B cell (primary cell): ENCODE measurements around the gene ZDHHC22.

ENCODE experiments used
- EZH2 ChIP-seq: IDR thresholded peaks from 2 replicates; pipeline ENCODE4 v1.6.1; 2012; ENCODE audit warnings: borderline replicate concordance, low read depth, mild to moderate bottlenecking, moderate library complexity, low read length; ENCODE audit not compliant: insufficient read depth, poor library complexity, severe bottlenecking
- TF ChIP-seq, protein P1 (sequence below): fragments of 200-600 bp; IDR thresholded peaks from one replicate; pipeline ENCODE4 v1.8.0; 2022; ENCODE audit warnings: antibody characterized with exemption, mild to moderate bottlenecking

DNA sequence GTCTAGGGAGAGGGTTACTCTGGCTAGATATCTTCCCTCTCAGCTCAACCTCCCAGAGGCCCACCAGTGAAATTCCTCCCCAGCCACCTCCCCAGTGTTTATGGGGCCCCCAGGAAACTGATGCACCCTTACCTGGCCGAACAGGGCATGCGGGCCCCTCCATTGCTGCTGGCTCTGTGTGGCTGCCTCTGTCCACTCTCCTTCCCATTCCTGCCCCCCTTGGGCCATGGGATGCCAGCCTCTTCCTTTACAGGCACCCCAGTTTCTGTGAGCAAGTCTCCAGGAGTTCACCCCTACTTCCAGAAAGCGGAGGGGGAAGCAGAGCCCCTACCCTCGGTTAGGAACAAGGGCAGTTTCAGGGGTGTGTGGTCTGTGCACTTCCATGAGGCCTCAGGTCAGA, 19.4 kb upstream of the ZDHHC22 start:
- TF ChIP-seq, protein P1, sequence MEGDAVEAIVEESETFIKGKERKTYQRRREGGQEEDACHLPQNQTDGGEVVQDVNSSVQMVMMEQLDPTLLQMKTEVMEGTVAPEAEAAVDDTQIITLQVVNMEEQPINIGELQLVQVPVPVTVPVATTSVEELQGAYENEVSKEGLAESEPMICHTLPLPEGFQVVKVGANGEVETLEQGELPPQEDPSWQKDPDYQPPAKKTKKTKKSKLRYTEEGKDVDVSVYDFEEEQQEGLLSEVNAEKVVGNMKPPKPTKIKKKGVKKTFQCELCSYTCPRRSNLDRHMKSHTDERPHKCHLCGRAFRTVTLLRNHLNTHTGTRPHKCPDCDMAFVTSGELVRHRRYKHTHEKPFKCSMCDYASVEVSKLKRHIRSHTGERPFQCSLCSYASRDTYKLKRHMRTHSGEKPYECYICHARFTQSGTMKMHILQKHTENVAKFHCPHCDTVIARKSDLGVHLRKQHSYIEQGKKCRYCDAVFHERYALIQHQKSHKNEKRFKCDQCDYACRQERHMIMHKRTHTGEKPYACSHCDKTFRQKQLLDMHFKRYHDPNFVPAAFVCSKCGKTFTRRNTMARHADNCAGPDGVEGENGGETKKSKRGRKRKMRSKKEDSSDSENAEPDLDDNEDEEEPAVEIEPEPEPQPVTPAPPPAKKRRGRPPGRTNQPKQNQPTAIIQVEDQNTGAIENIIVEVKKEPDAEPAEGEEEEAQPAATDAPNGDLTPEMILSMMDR = no peak
- no peak for TF ChIP-seq EZH2
